ENCODE data around the gene INTS4.
"Not testable (repeated sequence)": the region's sequence is repeated elsewhere in the genome, so short reads cannot be mapped to it uniquely, and the experiment has no call there.

INTS4 gene

GRCh38 chr11:77854838-77855237, 139.6 kb downstream of the INTS4 start:
- in situ Hi-C loops (cut with HindIII; ENCODE audit: low sequenced_read_pairs) = no loop called here
- DNase-seq (ENCODE audit: low read depth, low spot score) = no peak
- H3K4me3 ChIP-seq (ENCODE audit: low read depth, low read length) = no peak overlapping the region
- no peak for TF ChIP-seq CTCF (IDR thresholded peaks at IDR 0.05; ENCODE audit: low read depth, low read length)

GRCh38 chr11:77851503-77851902, 143.0 kb downstream of the INTS4 start:
- H3K4me3 ChIP-seq (ENCODE audit: low read depth, low read length) = no peak overlapping the region
- no peak for TF ChIP-seq CTCF (IDR thresholded peaks at IDR 0.05; ENCODE audit: low read depth, low read length)
- no peak for DNase-seq (ENCODE audit: low read depth, low spot score)
- in situ Hi-C loops (cut with HindIII; ENCODE audit: low sequenced_read_pairs) = no loop called here

- H3K4me3 ChIP-seq (ENCODE audit: low read depth, low read length); DNase-seq (ENCODE audit: low read depth, low spot score); in situ Hi-C loops (cut with HindIII; ENCODE audit: low sequenced_read_pairs): not testable (repeated sequence)
These were observed 150.8 kb downstream of the INTS4 start for GRCh38 chr11:77843700-77844099.

- DNase-seq (ENCODE audit: low read depth, low spot score) = no peak
- TF ChIP-seq CTCF (IDR thresholded peaks at IDR 0.05; ENCODE audit: low read depth, low read length) = no peak
- H3K4me3 ChIP-seq (ENCODE audit: low read depth, low read length) = no peak overlapping the region
- in situ Hi-C loops (cut with HindIII; ENCODE audit: low sequenced_read_pairs) = no loop called here
These were observed 151.9 kb downstream of the INTS4 start for GRCh38 chr11:77842441-77843121.

GRCh38 chr11:77833302-77833701, 161.2 kb downstream of the INTS4 start:
- no peak for DNase-seq (ENCODE audit: low read depth, low spot score)
- in situ Hi-C loops (cut with HindIII; ENCODE audit: low sequenced_read_pairs) = no loop called here
- TF ChIP-seq CTCF (IDR thresholded peaks at IDR 0.05; ENCODE audit: low read depth, low read length) = no peak
- H3K4me3 ChIP-seq (ENCODE audit: low read depth, low read length) = no peak overlapping the region

GRCh38 chr11:77828926-77829325, 165.5 kb downstream of the INTS4 start:
- H3K4me3 ChIP-seq (ENCODE audit: low read depth, low read length) = no peak overlapping the region
- DNase-seq (ENCODE audit: low read depth, low spot score) = no peak
- TF ChIP-seq CTCF (IDR thresholded peaks at IDR 0.05; ENCODE audit: low read depth, low read length) = no peak
- in situ Hi-C loops (cut with HindIII; ENCODE audit: low sequenced_read_pairs) = no loop called here
